GM10266 (cell line): ENCODE results near the gene HRK.

Experiments
- DNase-seq: peaks from one replicate; pipeline ENCODE4 v3.0.0; 2012; ENCODE audit errors: extremely low spot score
- TF ChIP-seq, protein P1 (sequence below): IDR thresholded peaks from 2 replicates; pipeline ENCODE4 v1.5.1; 2012; ENCODE audit warnings: mild to moderate bottlenecking, low read depth; ENCODE audit not compliant: control insufficient read depth, insufficient read depth; ENCODE audit errors: missing control alignments

HRK gene

GRCh38 chr12:116897476-116897875, 16.2 kb upstream of the HRK start:
- DNase-seq = no peak
- TF ChIP-seq, protein P1, sequence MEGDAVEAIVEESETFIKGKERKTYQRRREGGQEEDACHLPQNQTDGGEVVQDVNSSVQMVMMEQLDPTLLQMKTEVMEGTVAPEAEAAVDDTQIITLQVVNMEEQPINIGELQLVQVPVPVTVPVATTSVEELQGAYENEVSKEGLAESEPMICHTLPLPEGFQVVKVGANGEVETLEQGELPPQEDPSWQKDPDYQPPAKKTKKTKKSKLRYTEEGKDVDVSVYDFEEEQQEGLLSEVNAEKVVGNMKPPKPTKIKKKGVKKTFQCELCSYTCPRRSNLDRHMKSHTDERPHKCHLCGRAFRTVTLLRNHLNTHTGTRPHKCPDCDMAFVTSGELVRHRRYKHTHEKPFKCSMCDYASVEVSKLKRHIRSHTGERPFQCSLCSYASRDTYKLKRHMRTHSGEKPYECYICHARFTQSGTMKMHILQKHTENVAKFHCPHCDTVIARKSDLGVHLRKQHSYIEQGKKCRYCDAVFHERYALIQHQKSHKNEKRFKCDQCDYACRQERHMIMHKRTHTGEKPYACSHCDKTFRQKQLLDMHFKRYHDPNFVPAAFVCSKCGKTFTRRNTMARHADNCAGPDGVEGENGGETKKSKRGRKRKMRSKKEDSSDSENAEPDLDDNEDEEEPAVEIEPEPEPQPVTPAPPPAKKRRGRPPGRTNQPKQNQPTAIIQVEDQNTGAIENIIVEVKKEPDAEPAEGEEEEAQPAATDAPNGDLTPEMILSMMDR = no peak

GRCh38 chr12:116896411-116896924, 15.2 kb upstream of the HRK start:
- TF ChIP-seq, protein P1 = no peak
- DNase-seq = no peak

- TF ChIP-seq, protein P1 = no peak
- DNase-seq = no peak
These were observed 13.7 kb upstream of the HRK start for GRCh38 chr12:116894913-116895312.

GRCh38 chr12:116892349-116893140, 11.3 kb upstream of the HRK start:
- TF ChIP-seq, protein P1 = no peak
- no peak for DNase-seq

GRCh38 chr12:116891019-116891418, 9.8 kb upstream of the HRK start:
- TF ChIP-seq, protein P1 = no peak
- no peak for DNase-seq

- TF ChIP-seq, protein P1 = no peak
- no peak for DNase-seq
These were observed 9.1 kb upstream of the HRK start for GRCh38 chr12:116890330-116890729.

- TF ChIP-seq, protein P1 = no peak
- no peak for DNase-seq
These were observed 6.7 kb upstream of the HRK start for GRCh38 chr12:116887897-116888296.
